ENCODE results near the gene LACTB. TPM values are rescaled to one million over a fixed set of nuclear protein-coding genes. Genes with fewer than 3 reads are reported as not detected.

Gene LACTB
- total RNA-seq, 4 donors from 2014 or later = 35.4 to 41.1 (median 38.6) TPM

GRCh38 chr15:63186065-63186464 is 64.4 kb downstream of the LACTB start:
- DNase-seq = no peak
- Histone ChIP-seq H3K36me3 (no peaks in the 10 kb centered on the region), H3K9me3 (no peaks in the 10 kb centered on the region), H3K27me3 (no peaks in the 10 kb centered on the region), H3K27ac (no peak overlapping the region), H3K4me1 (peaks cover 7 to 11% of the 10 kb centered on the region in 2 donors), H3K4me3 (no peak overlapping the region)
- TF ChIP-seq POLR2A (IDR thresholded peaks at IDR 0.05) (no peak), CTCF (IDR thresholded peaks at IDR 0.05 in 4 of 5, conservative IDR thresholded peaks at IDR 0.05 in 1 of 5) (no peak)
- ATAC-seq = no peak
- intact Hi-C loops (cut with DNase I; ENCODE audit: low total_unique reads) (loop anchor here (5.0 kb wide), 1 partner anchor 91 kb away; the partner anchor contains the start of gene APH1B), in situ Hi-C loops (cut with MboI; ENCODE audit: low sequenced_read_pairs in 4 of 4) (no loop called here)

GRCh38 chr15:63187589-63188226 is 66.0 kb downstream of the LACTB start:
- no peak for DNase-seq
- ATAC-seq = no peak
- H3K36me3 ChIP-seq = no peaks in the 10 kb centered on the region
- no peak for TF ChIP-seq CTCF (IDR thresholded peaks at IDR 0.05 in 4 of 5, conservative IDR thresholded peaks at IDR 0.05 in 1 of 5)
- TF ChIP-seq POLR2A (IDR thresholded peaks at IDR 0.05) = no peak
- H3K4me1 ChIP-seq = peaks cover 7 to 22% of the 10 kb centered on the region in 2 donors
- intact Hi-C loops (cut with DNase I; ENCODE audit: low total_unique reads) (loop anchor here (2.0 to 5.0 kb wide), 3 partner anchors 15 to 139 kb away; partner anchors contain the start of gene APH1B), in situ Hi-C loops (cut with MboI; ENCODE audit: low sequenced_read_pairs in 4 of 4) (no loop called here)
- H3K27ac ChIP-seq = no peak overlapping the region
- no peaks in the 10 kb centered on the region for H3K9me3 ChIP-seq
- no peaks in the 10 kb centered on the region for H3K27me3 ChIP-seq
- H3K4me3 ChIP-seq = no peak overlapping the region

GRCh38 chr15:63188247-63188925 is 66.7 kb downstream of the LACTB start:
- Histone ChIP-seq H3K4me3 (peak overlapping the region; percentile 74 to 99 (median 83)), H3K4me1 (peaks cover 7 to 22% of the 10 kb centered on the region in 2 donors), H3K36me3 (no peaks in the 10 kb centered on the region), H3K27me3 (no peaks in the 10 kb centered on the region), H3K9me3 (no peaks in the 10 kb centered on the region), H3K27ac (peak overlapping the region; percentile 76 to 95 (median 84))
- in situ Hi-C loops (cut with MboI; ENCODE audit: low sequenced_read_pairs in 4 of 4) (no loop called here), intact Hi-C loops (cut with DNase I; ENCODE audit: low total_unique reads) (loop anchor here (2.0 to 5.0 kb wide), 3 partner anchors 16 to 140 kb away; partner anchors contain the start of gene APH1B)
- ATAC-seq (peak in 1 of 2 donors; percentile 1), DNase-seq (no peak)
- TF ChIP-seq POLR2A (IDR thresholded peaks at IDR 0.05) (no peak), CTCF (IDR thresholded peaks at IDR 0.05 in 4 of 5, conservative IDR thresholded peaks at IDR 0.05 in 1 of 5) (no peak)

GRCh38 chr15:63188926-63189871 is 67.5 kb downstream of the LACTB start, which contains the start of gene RAB8B:
Gene RAB8B (plus strand): TSS chr15:63189606. CDS start chr15:63189625, 19 bp downstream.
- Histone ChIP-seq H3K36me3 (no peaks in the 10 kb centered on the region), H3K27ac (peak within 1 kb of the TSS; percentile 76 to 95 (median 84)), H3K4me3 (peak within 1 kb of the TSS; percentile 74 to 99 (median 83)), H3K27me3 (no peaks in the 10 kb centered on the region), H3K4me1 (peaks cover 7 to 27% of the 10 kb centered on the region in 2 donors), H3K9me3 (no peaks in the 10 kb centered on the region)
- intact Hi-C loops (cut with DNase I; ENCODE audit: low total_unique reads) (loop anchor here (1.0 to 5.0 kb wide), 5 partner anchors 16 to 140 kb away; partner anchors contain the start of genes APH1B and RPS27L), in situ Hi-C loops (cut with MboI; ENCODE audit: low sequenced_read_pairs in 4 of 4) (no loop called here)
- TF ChIP-seq CTCF (IDR thresholded peaks at IDR 0.05 in 4 of 5, conservative IDR thresholded peaks at IDR 0.05 in 1 of 5) (peak in 1 of 5 experiments; percentile 18), POLR2A (IDR thresholded peaks at IDR 0.05) (peak; percentile 72 to 78)
- ATAC-seq (peak; percentile 90), DNase-seq (peak; percentile 97)
